ENCODE results near the gene STMN1.

Gene STMN1

DNA sequence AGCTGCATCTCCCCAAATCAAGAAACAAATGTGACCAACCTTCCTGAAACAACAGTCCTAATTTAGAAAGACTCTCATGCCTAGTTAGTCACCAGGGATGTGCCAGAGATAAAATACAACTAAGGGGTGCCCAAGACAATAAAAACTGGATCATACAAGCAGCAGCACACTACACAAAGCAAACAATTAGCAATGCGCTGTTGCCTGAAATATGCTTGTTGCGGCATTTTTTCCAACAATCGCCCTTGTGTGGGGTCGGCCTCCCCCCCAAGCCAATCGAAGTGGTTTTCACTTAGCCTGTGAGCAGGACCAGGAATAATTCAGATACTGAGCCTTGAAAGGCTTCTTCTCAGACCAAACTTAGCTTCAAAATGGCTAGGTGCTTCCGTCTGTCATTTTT is 1.4 kb upstream of the STMN1 start:
- H3K4me3 ChIP-seq (ENCODE audit: low read depth, low read length): no peak overlapping the region
- TF ChIP-seq, protein P1, sequence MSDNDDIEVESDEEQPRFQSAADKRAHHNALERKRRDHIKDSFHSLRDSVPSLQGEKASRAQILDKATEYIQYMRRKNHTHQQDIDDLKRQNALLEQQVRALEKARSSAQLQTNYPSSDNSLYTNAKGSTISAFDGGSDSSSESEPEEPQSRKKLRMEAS (IDR thresholded peaks at IDR 0.05; ENCODE audit: low read depth, low read length): no peak
- TF ChIP-seq POLR2A (IDR thresholded peaks at IDR 0.05; ENCODE audit: extremely low read depth, insufficient read length) (no peak), MYC (IDR thresholded peaks at IDR 0.05; ENCODE audit: low read depth, low read length) (no peak)
- TF ChIP-seq, protein P2, sequence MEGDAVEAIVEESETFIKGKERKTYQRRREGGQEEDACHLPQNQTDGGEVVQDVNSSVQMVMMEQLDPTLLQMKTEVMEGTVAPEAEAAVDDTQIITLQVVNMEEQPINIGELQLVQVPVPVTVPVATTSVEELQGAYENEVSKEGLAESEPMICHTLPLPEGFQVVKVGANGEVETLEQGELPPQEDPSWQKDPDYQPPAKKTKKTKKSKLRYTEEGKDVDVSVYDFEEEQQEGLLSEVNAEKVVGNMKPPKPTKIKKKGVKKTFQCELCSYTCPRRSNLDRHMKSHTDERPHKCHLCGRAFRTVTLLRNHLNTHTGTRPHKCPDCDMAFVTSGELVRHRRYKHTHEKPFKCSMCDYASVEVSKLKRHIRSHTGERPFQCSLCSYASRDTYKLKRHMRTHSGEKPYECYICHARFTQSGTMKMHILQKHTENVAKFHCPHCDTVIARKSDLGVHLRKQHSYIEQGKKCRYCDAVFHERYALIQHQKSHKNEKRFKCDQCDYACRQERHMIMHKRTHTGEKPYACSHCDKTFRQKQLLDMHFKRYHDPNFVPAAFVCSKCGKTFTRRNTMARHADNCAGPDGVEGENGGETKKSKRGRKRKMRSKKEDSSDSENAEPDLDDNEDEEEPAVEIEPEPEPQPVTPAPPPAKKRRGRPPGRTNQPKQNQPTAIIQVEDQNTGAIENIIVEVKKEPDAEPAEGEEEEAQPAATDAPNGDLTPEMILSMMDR (IDR thresholded peaks at IDR 0.05; ENCODE audit: low read depth, low read length): no peak
- DNase-seq (ENCODE audit: low read depth): no peak

DNA sequence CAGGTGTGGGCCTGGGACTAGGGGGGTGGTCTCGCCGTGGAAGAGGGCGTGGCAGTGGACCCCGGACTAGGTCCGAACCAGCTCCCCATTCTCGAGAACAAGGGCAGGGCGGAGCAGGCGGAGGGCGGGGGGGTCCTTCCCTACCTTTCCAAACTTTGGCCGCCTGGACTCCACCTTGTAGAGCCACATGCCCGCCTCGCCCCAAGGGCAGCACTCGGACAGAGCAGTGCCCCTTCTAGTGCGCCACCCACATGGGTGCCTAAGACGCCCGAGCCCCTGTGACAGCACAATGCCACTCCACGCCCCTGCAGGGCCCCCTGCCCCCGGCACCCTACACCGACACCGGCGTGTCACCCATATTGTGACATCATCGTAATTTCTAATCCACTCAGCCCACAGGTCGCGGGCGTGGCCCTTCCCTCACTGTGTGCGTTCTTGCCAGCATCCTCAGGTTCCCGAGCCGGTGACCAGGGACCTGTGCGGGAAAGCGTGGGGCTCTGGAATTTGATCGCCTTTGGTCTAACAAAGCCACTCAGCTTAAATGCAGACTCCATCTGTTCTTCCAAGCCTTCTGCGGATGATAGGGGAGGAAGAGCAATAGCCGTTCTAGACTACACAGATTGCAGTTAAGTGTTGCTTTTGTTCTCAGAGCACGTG is 553 bp upstream of the STMN1 start:
- DNase-seq (ENCODE audit: low read depth): no peak
- no peak for TF ChIP-seq MYC (IDR thresholded peaks at IDR 0.05; ENCODE audit: low read depth, low read length)
- TF ChIP-seq, protein P1 (IDR thresholded peaks at IDR 0.05; ENCODE audit: low read depth, low read length): no peak
- TF ChIP-seq, protein P2 (IDR thresholded peaks at IDR 0.05; ENCODE audit: low read depth, low read length): no peak
- TF ChIP-seq POLR2A (IDR thresholded peaks at IDR 0.05; ENCODE audit: extremely low read depth, insufficient read length): no peak
- no peak overlapping the region for H3K4me3 ChIP-seq (ENCODE audit: low read depth, low read length)

DNA sequence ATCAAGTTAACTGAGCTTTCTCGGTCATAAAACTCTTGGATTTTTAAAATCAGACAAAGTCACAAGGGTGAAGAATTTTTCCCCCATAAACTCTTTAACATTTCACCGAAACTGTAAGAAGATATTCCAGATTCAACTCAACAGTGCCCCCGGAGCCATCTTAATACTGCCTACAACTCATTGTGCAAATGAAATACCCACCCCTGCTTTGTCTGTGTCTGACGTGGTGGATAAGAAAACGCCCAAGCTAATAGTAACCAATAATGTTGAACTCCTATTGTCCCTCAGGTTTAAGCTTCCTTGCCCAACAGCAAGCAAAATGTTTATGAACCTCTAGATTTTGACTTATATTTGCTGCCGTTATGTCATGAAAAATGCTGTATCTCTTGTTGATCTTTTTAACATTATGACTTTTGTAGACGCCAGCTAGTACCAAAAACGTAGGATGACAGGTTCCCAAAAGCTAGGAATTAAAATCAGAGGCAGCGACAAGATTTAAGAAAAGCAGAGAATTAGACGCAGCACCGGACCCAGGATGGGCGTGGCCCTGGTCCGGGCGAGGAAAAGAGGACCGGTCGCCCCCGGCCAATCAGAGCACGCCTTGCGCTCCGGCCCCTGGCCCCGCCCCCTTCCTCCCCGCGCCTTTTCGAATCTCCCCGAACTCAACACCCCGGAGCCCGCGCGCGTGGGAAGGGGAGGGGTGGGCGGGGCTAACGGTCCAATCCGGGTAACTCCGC is 1.1 kb downstream of the STMN1 start:
- peak overlapping the region; percentile 80 for H3K4me3 ChIP-seq (ENCODE audit: low read depth, low read length)
- peak; percentile 95 for DNase-seq (ENCODE audit: low read depth)
- TF ChIP-seq, protein P2 (IDR thresholded peaks at IDR 0.05; ENCODE audit: low read depth, low read length): no peak
- TF ChIP-seq, protein P1 (IDR thresholded peaks at IDR 0.05; ENCODE audit: low read depth, low read length): no peak
- no peak for TF ChIP-seq POLR2A (IDR thresholded peaks at IDR 0.05; ENCODE audit: extremely low read depth, insufficient read length)
- TF ChIP-seq MYC (IDR thresholded peaks at IDR 0.05; ENCODE audit: low read depth, low read length): no peak

DNA sequence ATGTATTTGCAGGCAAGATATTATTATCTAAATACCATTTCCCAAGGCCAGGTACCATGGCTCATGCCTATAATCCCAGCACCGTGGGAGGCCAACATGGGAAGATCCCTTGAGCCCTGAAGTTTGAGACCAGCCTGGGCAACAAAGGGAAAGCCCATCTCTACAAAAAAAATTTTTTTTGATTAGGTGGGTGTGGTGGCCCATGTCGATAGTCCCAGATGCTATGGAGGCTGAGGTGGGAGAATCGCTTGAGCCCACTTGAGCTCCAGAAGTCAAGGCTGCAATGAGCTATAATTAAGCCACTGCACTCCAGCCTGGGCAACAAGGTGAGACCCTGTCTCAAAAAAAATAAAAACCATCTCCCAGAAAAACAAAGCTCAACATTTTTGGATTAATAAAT is 2.2 kb downstream of the STMN1 start:
- TF ChIP-seq, protein P1 (IDR thresholded peaks at IDR 0.05; ENCODE audit: low read depth, low read length): no peak
- TF ChIP-seq MYC (IDR thresholded peaks at IDR 0.05; ENCODE audit: low read depth, low read length) (no peak), POLR2A (IDR thresholded peaks at IDR 0.05; ENCODE audit: extremely low read depth, insufficient read length) (no peak)
- TF ChIP-seq, protein P2 (IDR thresholded peaks at IDR 0.05; ENCODE audit: low read depth, low read length): no peak
- DNase-seq (ENCODE audit: low read depth): no peak
- H3K4me3 ChIP-seq (ENCODE audit: low read depth, low read length): peak overlapping the region; percentile 80

DNA sequence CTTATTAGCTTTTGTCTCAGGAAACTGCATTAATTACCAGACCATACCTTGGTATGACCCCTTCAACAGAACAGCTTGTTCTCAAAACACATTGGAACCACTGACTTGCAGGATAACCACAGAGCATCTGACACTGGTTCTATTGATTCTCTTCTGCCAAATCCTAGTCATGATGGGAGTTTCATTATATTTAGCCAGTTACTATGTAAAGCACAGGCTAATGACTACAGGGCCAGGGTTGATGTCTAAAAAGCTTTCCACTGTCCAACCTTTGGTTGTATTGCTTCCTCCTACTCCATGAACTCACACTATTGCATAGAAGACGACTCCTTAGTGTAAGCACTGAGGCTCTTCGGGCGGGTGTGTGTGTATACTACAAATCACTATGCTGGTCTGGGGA is 3.8 kb downstream of the STMN1 start:
- no peak for DNase-seq (ENCODE audit: low read depth)
- TF ChIP-seq, protein P1 (IDR thresholded peaks at IDR 0.05; ENCODE audit: low read depth, low read length): no peak
- TF ChIP-seq, protein P2 (IDR thresholded peaks at IDR 0.05; ENCODE audit: low read depth, low read length): no peak
- TF ChIP-seq MYC (IDR thresholded peaks at IDR 0.05; ENCODE audit: low read depth, low read length) (no peak), POLR2A (IDR thresholded peaks at IDR 0.05; ENCODE audit: extremely low read depth, insufficient read length) (no peak)
- H3K4me3 ChIP-seq (ENCODE audit: low read depth, low read length): peak overlapping the region; percentile 14
